Measurements from ENCODE around the gene PTPN3.

The PTPN3 gene

GRCh38 chr9:109328978-109329637, 169.0 kb downstream of the PTPN3 start:
- DNase-seq = no peak
